NCI-H146 (cell line): ENCODE results near the gene KIR3DL3.
"Not testable (repeated sequence)": the region's sequence is repeated elsewhere in the genome, so short reads cannot be mapped to it uniquely, and the experiment has no call there.

Source experiments
- DNase-seq: peaks from one replicate; lab custom pipeline; 2025; lab: John Stamatoyannopoulos, UW

KIR3DL3 gene

DNA sequence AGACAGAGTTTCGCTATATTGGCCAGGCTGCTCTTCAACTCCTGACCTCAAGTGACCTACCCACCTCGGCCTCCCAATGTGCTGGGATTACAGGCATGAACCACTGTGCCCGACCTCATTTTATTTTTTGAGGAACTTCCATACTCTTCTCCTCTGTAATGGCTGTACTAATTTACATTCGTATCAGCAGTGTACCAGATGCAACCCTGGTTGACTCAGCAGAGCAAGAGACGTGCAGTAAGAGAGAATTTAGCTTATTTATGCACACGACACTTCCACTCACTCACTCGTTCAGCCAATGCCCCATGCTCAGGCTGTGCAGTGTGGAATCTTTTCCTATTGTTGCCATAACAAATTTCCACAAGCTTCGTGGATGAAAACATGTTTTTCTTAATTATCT is 6.9 kb downstream of the KIR3DL3 start:
- no peak for DNase-seq

DNA sequence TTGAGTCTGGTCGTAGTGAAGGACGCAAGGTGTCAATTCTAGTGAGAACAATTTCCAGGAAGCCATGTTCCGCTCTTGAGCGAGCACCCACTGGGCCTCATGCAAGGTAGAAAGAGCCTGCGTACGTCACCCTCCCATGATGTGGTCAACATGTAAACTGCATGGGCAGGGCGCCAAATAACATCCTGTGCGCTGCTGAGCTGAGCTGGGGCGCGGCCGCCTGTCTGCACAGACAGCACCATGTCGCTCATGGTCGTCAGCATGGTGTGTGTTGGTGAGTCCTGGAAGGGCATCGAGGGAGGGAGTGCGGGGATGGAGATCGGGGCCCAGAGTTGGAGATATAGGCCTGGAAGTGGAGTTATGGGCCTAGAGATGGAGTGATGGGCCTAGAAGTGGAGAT is 14.1 kb downstream of the KIR3DL3 start, which contains the start of gene KIR2DL3:
Gene KIR2DL3, plus strand, starts transcription at position 208 of the 400 bp plus-strand sequence. Its CDS starts 33 bp downstream, at position 241.
- not testable (repeated sequence) for DNase-seq

DNA sequence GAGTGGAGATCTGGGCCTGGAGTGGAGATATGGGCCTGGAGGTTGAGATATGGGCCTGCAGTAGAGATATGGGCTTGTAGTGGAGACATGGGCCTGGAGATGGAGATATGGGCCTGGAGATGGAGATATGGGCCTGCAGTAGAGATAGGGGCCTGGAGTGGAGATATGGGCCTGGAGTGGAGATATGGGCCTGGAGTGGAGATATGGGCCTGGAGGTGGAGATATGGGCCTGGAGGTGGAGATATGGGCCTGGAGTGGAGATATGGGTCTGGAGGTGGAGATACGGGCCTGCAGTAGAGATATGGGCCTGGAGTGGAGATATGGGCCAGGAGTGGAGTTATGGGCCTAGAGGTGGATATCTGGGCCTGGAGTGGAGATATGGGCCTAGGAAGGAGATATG is 14.5 kb downstream of the KIR3DL3 start:
- DNase-seq: no peak

DNA sequence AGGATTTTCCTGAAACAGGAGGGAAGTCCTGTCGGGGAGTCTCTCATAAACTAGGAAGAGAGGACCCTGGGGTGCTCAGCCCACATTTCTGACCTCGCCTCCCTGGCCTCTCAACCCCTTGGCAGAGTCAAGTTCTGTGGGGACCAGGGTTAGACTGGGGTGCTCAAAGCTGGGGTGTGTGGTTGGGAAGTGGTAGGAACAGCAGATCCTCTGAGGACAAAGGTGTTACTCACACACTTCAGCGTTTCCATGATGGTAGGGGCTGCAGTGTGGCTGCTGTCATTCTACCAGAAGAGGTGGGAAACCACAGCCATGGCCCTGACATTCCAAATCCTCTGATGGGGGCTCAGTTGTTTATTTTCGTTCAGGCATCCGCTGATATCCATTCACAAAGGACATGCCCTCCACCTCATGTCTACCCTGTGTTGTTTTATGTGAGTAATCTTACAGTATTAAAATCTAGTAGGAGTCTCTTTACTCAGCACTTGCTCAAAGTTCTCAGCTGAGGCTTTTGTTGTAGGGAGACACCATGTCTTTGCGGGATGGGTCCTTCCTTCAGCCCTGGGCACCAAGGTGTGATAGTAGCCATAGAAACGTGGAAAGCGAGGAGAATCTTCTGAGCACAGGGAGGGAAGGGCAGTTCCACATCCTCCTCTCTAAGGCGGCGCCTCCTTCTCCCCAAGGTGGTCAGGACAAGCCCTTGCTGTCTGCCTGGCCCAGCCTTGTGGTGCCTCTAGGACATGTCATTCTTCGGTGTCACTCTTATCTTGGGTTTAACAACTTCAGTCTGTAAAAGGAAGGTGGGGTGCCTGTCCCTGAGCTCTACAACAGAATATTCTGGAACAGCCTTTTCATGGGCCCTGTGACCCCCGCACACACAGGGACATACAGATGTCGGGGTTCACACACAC is 15.6 kb downstream of the KIR3DL3 start:
- DNase-seq: no peak

DNA sequence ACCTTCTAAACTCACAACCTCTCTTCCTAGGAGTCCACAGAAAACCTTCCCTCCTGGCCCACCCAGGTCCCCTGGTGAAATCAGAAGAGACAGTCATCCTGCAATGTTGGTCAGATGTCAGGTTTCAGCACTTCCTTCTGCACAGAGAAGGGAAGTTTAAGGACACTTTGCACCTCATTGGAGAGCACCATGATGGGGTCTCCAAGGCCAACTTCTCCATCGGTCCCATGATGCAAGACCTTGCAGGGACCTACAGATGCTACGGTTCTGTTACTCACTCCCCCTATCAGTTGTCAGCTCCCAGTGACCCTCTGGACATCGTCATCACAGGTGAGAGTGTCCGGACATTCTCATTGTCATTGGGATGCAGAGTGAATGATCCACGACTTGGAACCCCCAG is 17.7 kb downstream of the KIR3DL3 start:
- DNase-seq: not testable (repeated sequence)

DNA sequence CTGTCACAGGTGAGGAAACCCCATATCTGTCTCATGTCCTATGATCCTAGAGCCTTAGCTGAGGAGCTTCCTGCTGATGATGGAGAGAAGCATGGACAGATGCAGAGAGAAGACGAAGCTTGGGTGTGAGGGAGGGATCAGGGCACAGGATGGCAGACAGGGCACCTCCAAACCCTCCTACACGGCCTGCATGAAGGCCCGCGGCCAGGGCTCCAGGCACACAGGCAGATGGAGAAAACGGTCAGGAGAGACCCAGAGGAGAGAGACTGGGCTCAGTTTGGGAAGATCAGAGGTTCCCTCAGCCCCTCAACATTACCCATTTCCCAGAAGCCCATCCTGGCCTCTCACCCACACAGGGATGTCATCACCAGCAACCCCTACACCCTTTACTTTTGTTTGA is 19.8 kb downstream of the KIR3DL3 start:
- DNase-seq: not testable (repeated sequence)

DNA sequence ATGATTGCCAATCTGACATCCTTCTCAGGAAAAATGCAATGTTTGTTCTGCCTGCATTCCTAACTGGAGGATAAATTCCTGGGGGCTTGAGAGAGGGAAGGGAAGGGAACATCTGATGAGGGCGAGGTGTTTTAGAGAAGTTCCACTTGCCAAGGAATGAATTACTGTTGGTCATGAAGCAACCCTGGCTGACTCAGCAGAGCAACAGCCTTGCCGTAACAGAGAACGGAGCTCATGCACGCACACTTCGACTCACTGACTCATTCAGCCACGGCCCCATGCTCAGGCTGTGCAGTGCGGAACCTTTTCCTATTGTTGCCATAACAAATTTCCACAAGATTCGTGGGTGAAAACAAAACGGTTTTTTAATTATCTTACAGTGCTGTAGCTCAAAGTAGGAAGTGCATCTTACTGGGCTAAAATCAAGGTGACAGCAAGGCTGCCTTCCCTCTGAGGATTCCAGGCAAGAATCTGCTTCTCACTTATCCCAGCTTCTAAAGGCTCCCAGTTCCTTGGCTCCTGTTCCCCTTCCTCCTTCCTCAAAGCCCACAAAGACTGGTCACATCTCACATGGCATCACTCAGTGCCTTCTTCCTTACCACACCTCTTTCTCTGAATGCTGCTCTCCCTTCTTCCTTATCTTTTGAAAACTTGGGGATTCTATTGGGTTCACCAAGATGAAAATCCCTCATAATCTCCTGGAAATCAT is 23.5 kb downstream of the KIR3DL3 start:
- DNase-seq: not testable (repeated sequence)

DNA sequence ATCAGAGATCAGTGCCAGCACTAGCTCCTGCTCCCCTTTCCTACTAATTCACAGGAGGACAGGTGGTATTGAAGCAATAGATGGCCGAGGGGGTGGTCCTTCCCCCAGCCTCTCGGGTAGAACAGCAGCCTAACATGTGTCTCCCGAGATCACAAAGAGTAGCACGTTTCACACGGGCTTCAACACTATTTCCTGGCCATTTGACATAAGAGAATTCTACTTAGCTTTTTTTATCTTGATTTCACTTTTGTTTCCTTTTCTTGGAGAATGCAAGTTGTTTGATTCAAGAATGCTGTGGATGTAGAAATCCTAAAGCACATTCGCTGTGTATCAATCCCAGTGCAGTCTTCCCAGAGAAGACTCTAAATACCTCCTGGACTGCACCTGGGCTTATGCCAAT is 26.0 kb downstream of the KIR3DL3 start:
- not testable (repeated sequence) for DNase-seq

DNA sequence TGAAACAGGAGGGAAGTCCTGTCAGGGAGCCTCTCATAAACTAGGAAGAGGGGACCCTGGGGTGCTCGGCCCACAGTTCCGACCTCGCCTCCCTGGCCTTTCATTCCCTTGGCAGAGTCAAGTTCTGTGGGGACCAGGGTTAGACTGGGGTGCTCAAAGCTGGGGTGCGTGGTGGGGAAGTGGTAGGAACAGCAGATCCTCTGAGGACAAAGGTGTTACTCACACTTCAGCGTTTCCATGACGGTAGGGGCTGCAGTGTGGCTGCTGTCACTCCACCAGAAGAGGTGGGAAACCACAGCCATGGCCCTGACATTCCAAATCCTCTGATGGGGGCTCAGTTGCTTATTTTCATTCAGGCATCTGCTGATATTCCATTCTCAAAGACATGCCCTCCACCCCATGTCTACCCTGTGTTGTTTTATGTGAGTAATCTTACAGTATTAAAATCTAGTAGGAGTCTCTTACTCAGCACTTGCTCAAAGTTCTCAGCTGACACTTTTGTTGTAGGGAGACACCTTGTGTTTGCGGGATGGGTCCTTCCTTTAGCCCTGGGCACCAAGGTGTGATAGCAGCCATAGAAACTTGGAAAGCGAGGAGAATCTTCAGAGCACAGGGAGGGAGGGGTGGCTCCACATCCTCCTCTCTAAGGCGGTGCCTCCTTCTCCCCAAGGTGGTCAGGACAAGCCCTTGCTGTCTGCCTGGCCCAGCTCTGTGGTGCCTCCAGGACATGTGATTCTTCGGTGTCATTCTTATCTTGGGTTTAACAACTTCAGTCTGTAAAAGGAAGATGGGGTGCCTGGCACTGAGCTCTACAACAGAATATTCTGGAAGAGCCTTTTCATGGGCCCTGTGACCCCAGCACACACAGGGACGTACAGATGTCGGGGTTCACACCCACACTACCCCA is 32.2 kb downstream of the KIR3DL3 start:
- DNase-seq: not testable (repeated sequence)

DNA sequence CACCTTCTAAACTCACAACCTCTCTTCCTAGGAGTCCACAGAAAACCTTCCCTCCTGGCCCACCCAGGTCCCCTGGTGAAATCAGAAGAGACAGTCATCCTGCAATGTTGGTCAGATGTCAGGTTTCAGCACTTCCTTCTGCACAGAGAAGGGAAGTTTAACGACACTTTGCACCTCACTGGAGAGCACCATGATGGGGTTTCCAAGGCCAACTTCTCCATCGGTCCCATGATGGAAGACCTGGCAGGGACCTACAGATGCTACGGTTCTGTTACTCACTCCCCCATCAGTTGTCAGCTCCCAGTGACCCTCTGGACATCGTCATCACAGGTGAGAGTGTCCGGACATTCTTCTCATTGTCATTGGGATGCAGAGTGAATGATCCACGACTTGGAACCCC is 34.3 kb downstream of the KIR3DL3 start:
- not testable (repeated sequence) for DNase-seq

DNA sequence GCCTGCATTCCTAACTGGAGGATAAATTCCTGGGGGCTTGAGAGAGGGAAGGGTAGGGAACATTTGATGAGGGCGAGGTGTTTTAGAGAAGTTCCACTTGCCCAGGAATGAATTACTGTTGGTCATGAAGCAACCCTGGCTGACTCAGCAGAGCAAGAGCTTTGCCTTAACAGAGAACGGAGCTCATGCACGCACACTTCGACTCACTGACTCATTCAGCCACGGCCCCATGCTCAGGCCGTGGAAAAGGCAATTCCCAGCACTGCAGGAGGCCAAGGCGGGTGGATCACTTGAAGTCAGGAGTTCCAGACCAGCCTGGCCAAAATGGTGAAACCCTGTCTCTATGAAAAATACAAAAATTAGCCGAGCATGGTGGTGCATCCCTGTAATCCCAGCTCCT is 40.0 kb downstream of the KIR3DL3 start:
- DNase-seq: not testable (repeated sequence)

DNA sequence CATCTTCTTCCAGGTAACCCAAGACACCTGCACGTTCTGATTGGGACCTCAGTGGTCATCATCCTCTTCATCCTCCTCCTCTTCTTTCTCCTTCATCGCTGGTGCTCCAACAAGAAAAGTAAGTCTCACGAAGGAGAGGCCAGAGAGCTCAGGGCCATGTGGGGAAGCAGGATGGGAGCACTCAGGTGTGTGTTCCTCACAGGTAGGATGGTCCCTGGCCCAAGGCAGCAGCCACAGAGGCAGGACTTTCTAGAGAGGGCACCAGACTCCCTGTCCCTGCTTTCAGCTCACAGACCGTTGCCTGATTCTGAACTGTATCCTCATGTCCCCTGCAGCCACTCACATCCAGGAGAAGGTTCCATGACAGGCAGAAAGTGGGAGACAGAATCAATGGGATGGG is 42.2 kb downstream of the KIR3DL3 start:
- DNase-seq: not testable (repeated sequence)

DNA sequence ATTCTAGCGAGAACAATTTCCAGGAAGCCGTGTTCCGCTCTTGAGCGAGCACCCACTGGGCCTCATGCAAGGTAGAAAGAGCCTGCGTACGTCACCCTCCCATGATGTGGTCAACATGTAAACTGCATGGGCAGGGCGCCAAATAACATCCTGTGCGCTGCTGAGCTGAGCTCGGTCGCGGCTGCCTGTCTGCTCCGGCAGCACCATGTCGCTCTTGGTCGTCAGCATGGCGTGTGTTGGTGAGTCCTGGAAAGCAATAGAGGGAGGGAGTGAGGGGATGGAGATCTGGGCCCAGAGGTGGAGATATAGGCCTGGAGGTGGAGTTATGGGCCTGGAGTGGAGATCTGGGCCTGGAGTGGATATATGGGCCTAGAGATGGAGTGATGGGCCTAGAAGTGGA is 45.4 kb downstream of the KIR3DL3 start, which contains the start of gene KIR2DL1:
Gene KIR2DL1, plus strand, starts transcription at position 148 of the 400 bp plus-strand sequence. Its CDS starts 58 bp downstream, at position 206.
- not testable (repeated sequence) for DNase-seq

DNA sequence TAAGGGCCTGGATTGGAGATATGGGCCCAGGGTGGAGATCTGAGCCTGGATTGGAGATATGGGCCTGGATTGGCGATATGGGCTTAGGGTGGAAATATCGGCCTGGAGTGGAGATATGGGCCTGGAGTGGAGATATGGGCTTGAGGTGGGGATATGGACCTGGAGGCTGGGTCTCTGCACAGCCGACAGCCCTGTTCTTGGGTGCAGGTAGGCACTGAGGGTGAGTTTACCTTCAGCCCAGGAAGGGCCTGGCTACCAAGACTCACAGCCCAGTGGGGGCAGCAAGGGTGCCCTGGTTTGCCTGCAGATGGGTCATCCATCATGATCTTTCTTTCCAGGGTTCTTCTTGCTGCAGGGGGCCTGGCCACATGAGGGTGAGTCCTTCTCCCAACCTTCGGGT is 46.3 kb downstream of the KIR3DL3 start:
- not testable (repeated sequence) for DNase-seq

DNA sequence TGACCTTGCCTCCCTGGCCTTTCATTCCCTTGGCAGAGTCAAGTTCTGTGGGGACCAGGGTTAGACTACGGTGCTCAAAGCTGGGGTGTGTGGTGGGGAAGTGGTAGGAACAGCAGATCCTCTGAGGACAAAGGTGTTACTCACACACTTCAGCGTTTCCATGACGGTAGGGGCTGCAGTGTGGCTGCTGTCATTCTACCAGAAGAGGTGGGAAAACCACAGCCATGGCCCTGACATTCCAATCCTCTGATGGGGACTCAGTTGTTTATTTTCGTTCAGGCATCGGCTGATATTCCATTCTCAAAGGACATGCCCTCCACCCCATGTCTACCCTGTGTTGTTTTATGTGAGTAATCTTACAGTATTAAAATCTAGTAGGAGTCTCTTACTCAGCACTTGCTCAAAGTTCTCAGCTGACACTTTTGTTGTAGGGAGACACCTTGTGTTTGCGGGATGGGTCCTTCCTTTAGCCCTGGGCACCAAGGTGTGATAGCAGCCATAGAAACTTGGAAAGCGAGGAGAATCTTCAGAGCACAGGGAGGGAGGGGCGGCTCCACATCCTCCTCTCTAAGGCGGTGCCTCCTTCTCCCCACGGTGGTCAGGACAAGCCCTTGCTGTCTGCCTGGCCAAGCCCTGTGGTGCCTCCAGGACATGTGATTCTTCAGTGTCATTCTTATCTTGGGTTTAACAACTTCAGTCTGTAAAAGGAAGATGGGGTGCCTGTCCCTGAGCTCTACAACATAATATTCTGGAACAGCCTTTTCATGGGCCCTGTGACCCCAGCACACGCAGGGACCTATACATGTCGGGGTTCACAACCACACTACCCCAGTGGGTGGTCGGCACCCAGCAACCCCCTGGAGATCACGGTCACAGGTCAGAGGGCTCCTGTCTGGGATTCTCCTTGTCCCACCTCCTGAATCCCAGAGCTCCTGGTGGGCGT is 47.0 kb downstream of the KIR3DL3 start:
- not testable (repeated sequence) for DNase-seq

DNA sequence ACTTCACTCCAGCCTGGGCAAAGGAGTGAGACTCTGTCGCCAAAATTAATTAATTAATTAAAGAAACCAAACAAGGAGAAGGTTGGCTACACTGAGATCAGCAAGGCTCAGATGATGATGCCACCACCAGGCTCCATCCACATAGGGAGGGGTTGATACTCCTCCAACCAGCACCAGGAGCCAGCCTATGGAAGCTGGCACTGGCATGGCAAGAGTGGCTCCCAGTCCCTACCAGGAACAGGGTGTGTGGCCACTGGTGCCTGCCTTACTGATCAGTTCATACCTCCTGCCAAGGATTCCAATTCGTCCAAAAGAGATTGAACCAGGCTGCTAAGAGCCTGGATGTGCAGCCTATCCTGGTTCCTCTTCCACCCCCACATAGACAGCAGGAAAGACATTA is 48.4 kb downstream of the KIR3DL3 start:
- not testable (repeated sequence) for DNase-seq

DNA sequence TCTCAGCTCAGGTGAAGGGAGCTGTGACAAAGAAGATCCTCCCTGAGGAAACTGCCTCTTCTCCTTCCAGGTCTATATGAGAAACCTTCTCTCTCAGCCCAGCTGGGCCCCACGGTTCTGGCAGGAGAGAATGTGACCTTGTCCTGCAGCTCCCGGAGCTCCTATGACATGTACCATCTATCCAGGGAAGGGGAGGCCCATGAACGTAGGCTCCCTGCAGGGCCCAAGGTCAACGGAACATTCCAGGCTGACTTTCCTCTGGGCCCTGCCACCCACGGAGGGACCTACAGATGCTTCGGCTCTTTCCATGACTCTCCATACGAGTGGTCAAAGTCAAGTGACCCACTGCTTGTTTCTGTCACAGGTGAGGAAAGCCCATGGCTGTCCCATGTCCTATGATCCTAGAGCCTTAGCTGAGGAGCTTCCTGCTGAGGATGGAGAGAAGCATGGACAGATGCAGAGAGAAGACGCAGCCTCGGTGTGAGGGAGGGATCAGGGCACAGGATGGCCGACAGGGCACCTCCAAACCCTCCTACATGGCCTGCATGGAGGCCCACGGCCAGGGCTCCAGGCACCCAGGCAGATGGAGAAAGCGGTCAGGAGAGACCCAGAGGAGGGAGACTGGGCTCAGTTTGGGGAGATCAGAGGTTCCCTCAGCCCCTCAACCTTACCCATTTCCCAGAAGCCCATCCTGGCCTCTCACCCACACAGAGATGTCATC is 51.0 kb downstream of the KIR3DL3 start:
- DNase-seq: not testable (repeated sequence)

DNA sequence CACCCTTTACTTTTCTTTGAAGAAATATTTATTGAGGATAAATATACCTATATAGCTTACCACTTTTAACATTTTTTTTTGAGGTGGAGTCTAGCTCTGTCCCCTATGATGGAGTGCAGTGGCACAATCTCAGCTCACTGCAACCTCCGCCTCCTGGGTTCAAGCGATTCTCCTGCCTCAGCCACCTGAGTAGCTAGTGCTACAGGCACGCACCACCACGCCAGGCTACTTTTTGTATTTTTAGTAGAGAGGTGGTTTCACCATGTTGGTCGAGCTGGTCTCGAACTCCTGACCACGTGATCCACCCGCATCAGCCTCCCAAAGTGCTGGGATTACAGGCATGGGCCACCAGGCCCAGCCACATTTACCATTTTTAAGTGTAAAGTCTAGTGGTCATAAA is 51.6 kb downstream of the KIR3DL3 start:
- DNase-seq: not testable (repeated sequence)

DNA sequence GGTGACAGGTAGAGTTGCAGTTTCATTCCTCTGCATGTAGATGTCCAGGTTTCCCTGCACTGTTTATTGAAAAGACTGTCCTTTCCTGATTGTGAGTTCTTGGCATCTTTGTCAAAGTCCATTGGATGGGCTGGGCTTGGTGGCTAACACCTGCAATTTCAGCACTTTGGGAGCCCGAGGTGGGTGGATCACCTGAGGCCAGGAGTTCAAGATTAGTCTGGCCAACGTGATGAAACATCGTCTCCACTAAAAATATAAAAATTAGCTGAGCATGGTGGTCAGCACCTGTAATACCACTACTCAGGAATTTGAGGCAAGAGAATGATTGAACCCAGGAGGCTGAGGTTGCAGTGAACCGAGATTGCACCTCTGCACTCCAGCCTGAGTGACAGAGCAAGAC is 53.6 kb downstream of the KIR3DL3 start:
- DNase-seq: not testable (repeated sequence)

DNA sequence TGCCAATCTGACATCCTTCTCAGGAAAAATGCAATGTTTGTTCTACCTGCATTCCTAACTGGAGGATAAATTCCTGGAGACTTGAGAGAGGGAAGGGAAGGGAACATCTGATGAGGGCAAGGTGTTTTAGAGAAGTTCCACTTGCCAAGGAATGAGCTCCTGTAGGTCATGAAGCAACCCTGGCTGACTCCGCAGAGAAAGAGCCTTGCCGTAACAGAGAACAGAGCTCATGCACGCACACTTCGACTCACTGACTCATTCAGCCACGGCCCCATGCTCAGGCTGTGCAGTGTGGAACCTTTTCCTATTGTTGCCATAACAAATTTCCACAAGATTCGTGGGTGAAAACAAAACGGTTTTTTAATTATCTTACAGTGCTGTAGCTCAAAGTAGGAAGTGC is 54.7 kb downstream of the KIR3DL3 start:
- not testable (repeated sequence) for DNase-seq
